H9 (cell line): ENCODE data around the gene NEURL1B. TPM values are rescaled to one million over a fixed set of nuclear protein-coding genes. Genes with fewer than 3 reads are reported as not detected.

Experiments
- DNase-seq: peaks from one replicate; pipeline ENCODE4 v3.0.0-alpha.2; 2017
- H2AFZ ChIP-seq: one replicate; pipeline ENCODE4 v1.6.1; 2013; ENCODE audit warnings: mild to moderate bottlenecking, low read length, control low read depth, moderate library complexity
- H2AK5ac ChIP-seq: 2 replicates; pipeline ENCODE4 v1.6.1; 2013; ENCODE audit warnings: low read length, control low read depth, mixed read lengths; ENCODE audit not compliant: insufficient read length
- H2BK120ac ChIP-seq: one replicate; pipeline ENCODE4 v1.6.1; 2013; ENCODE audit warnings: low read depth, mild to moderate bottlenecking, low read length, control low read depth, inconsistent platforms; ENCODE audit not compliant: poor library complexity, severe bottlenecking
- H2BK12ac ChIP-seq: 2 replicates; pipeline ENCODE4 v1.6.1; 2013; ENCODE audit warnings: low read length, control low read depth, mixed read lengths, low read depth; ENCODE audit not compliant: insufficient read length
- H2BK15ac ChIP-seq: 2 replicates; pipeline ENCODE4 v1.6.1; 2013; ENCODE audit warnings: low read depth, low read length, control low read depth
- H2BK20ac ChIP-seq: one replicate; pipeline ENCODE4 v1.6.1; 2013; ENCODE audit warnings: low read depth, mild to moderate bottlenecking, low read length, control low read depth, inconsistent platforms; ENCODE audit not compliant: poor library complexity, severe bottlenecking
- H2BK5ac ChIP-seq: 2 replicates; pipeline ENCODE4 v1.6.1; 2013; ENCODE audit warnings: low read length, control low read depth, mixed read lengths; ENCODE audit not compliant: insufficient read length
- H3K14ac ChIP-seq: 2 replicates; pipeline ENCODE4 v1.6.1; 2013; ENCODE audit warnings: low read length, control low read depth; ENCODE audit not compliant: insufficient read depth
- H3K18ac ChIP-seq: 2 replicates; pipeline ENCODE4 v1.6.1; 2013; ENCODE audit warnings: low read depth, mild to moderate bottlenecking, mixed read lengths, low read length, control low read depth; ENCODE audit not compliant: insufficient read length
- H3K23ac ChIP-seq: 2 replicates; pipeline ENCODE4 v1.6.1; 2013; ENCODE audit warnings: low read length, control low read depth, mixed read lengths, low read depth; ENCODE audit not compliant: insufficient read length
- H3K23me2 ChIP-seq: 2 replicates; pipeline ENCODE4 v1.6.1; 2013; ENCODE audit warnings: low read depth, mild to moderate bottlenecking, mixed read lengths, low read length, control low read depth; ENCODE audit not compliant: insufficient read length, poor library complexity, severe bottlenecking
- H3K27ac ChIP-seq: 2 replicates; pipeline ENCODE4 v1.5.1; 2013; ENCODE audit warnings: low read length, control low read depth, mixed read lengths, low read depth; ENCODE audit not compliant: insufficient read length
- H3K27me3 ChIP-seq: 2 replicates; pipeline ENCODE4 v1.6.1; 2013; ENCODE audit warnings: low read length, control low read depth, inconsistent platforms; ENCODE audit not compliant: insufficient read depth
- H3K4ac ChIP-seq: 2 replicates; pipeline ENCODE4 v1.6.1; 2013; ENCODE audit warnings: low read depth, mild to moderate bottlenecking, control low read depth, inconsistent platforms, low read length, moderate library complexity
- H3K4me1 ChIP-seq: 2 replicates; pipeline ENCODE4 v1.6.1; 2013; ENCODE audit warnings: low read length, control low read depth, inconsistent platforms; ENCODE audit not compliant: insufficient read depth
- H3K4me2 ChIP-seq: 2 replicates; pipeline ENCODE4 v1.6.1; 2013; ENCODE audit warnings: low read length, control low read depth, mixed read lengths; ENCODE audit not compliant: insufficient read length, insufficient read depth
- H3K56ac ChIP-seq: 2 replicates; pipeline ENCODE4 v1.6.1; 2013; ENCODE audit warnings: low read depth, mild to moderate bottlenecking, mixed read lengths, low read length, control low read depth; ENCODE audit not compliant: insufficient read length
- H3K79me1 ChIP-seq: 2 replicates; pipeline ENCODE4 v1.6.1; 2013; ENCODE audit warnings: low read depth, mild to moderate bottlenecking, moderate library complexity, low read length, control low read depth, inconsistent platforms; ENCODE audit not compliant: insufficient read depth, poor library complexity, severe bottlenecking
- H3K79me2 ChIP-seq: 2 replicates; pipeline ENCODE4 v1.6.1; 2013; ENCODE audit warnings: low read length, control low read depth, inconsistent platforms; ENCODE audit not compliant: insufficient read depth
- H3K9ac ChIP-seq: 2 replicates; pipeline ENCODE4 v1.6.1; 2013; ENCODE audit warnings: low read length, control low read depth, mixed read lengths; ENCODE audit not compliant: insufficient read length; ENCODE audit errors: extremely low read depth
- H3K9me3 ChIP-seq: one replicate; pipeline ENCODE4 v1.6.1; 2013; ENCODE audit warnings: low read depth, low read length, inconsistent platforms; ENCODE audit not compliant: control insufficient read depth
- H3T11ph ChIP-seq: one replicate; pipeline ENCODE4 v1.6.1; 2013; ENCODE audit warnings: mild to moderate bottlenecking, low read length, control low read depth, inconsistent platforms
- H4K20me1 ChIP-seq: one replicate; pipeline ENCODE4 v1.6.1; 2013; ENCODE audit not compliant: control insufficient read depth, insufficient read length, insufficient read depth
- H4K5ac ChIP-seq: 2 replicates; pipeline ENCODE4 v1.6.1; 2013; ENCODE audit warnings: low read depth, mild to moderate bottlenecking, mixed read lengths, low read length, control low read depth; ENCODE audit not compliant: insufficient read length
- H4K8ac ChIP-seq: replicated peaks from 2 replicates; pipeline ENCODE4 v1.6.1; 2013; ENCODE audit warnings: low read length, control low read depth, mixed read lengths, low read depth; ENCODE audit not compliant: insufficient read length
- H4K91ac ChIP-seq: 2 replicates; pipeline ENCODE4 v1.6.1; 2013; ENCODE audit warnings: low read depth, mild to moderate bottlenecking, moderate library complexity, mixed read lengths, low read length, control low read depth; ENCODE audit not compliant: insufficient read length
- H3K27ac Mint-ChIP-seq, 3 experiments: 2 replicates in 2 of 3; 3 replicates in 1 of 3; pipeline ENCODE4 v1.8.0; 2020 to 2021; ENCODE audit warnings: mixed read lengths in 3 of 3, mild to moderate bottlenecking in 1 of 3, moderate library complexity in 1 of 3
- H3K27me3 Mint-ChIP-seq: 2 replicates; pipeline ENCODE4 v1.8.0; 2021; ENCODE audit warnings: low read depth, mild to moderate bottlenecking, moderate library complexity, mixed read lengths
- H3K36me3 Mint-ChIP-seq, 3 experiments: 2 replicates in 2 of 3; 3 replicates in 1 of 3; pipeline ENCODE4 v1.8.0; 2020 to 2021; ENCODE audit warnings: low read depth in 3 of 3, mixed read lengths in 3 of 3; ENCODE audit not compliant: insufficient read depth in 1 of 3
- H3K4me1 Mint-ChIP-seq, 2 experiments: 2 replicates each; pipeline ENCODE4 v1.8.0; 2020; ENCODE audit warnings: mixed read lengths in 2 of 2
- H3K4me3 Mint-ChIP-seq, 2 experiments: 2 replicates in 1 of 2; 3 replicates in 1 of 2; pipeline ENCODE4 v1.8.0; 2020 to 2021; ENCODE audit warnings: mild to moderate bottlenecking in 2 of 2, mixed read lengths in 2 of 2, moderate library complexity in 1 of 2
- H3K9me3 Mint-ChIP-seq, 2 experiments: 2 replicates in 1 of 2; 3 replicates in 1 of 2; pipeline ENCODE4 v1.8.0; 2020; ENCODE audit warnings: mild to moderate bottlenecking in 2 of 2, mixed read lengths in 2 of 2, moderate library complexity in 1 of 2
- CTCF ChIP-seq: fragments of 200-600 bp; sonication (generic); conservative IDR thresholded peaks from 3 replicates; pipeline ENCODE4 v1.8.0; 2021; ENCODE audit warnings: antibody characterized with exemption, mild to moderate bottlenecking
- WGBS: extraction: QIAGEN DNeasy Blood & Tissue Kit; methylation state at CpG from one replicate; pipeline ENCODE4 v1.1.7; 2013; ENCODE audit warnings: missing lambda C conversion rate, low lambda C conversion rate, mixed read lengths; ENCODE audit not compliant: insufficient read length; ENCODE audit errors: extremely low coverage; 5-methylcytosine and 5-hydroxymethylcytosine counted together
- total RNA-seq: library from RNA; stranded (reverse); gene quantifications from 2 replicates; pipeline ENCODE4 v1.2.1, GENCODE V29; 2021

The NEURL1B gene
- total RNA-seq, 1 experiment from 2014 or later = 3.6 TPM

GRCh38 chr5:172612771-172613170 is 28.3 kb upstream of the NEURL1B start:
- H3K23ac ChIP-seq = no peak overlapping the region
- H3K56ac ChIP-seq = no peak overlapping the region
- no peak overlapping the region for H2BK120ac ChIP-seq
- no peak for DNase-seq
- H4K91ac ChIP-seq = no peak overlapping the region
- no peaks in the 10 kb centered on the region for H3K4me1 ChIP-seq
- no peak overlapping the region for H2AFZ ChIP-seq
- H3K27ac ChIP-seq = no peak overlapping the region
- Mint-ChIP-seq H3K9me3 (peaks cover 0 to 5% of the 10 kb centered on the region in 2 experiments; a peak in 1 of 5 replicates), H3K36me3 (no peaks in the 10 kb centered on the region), H3K4me1 (peaks cover 0 to 6% of the 10 kb centered on the region in 2 experiments; a peak in 2 of 4 replicates), H3K4me3 (no peak overlapping the region), H3K27ac (no peak overlapping the region), H3K27me3 (peaks cover 23% of the 10 kb centered on the region)
- H3K18ac ChIP-seq = no peak overlapping the region
- no peak overlapping the region for H4K8ac ChIP-seq
- H3K4me2 ChIP-seq = no peak overlapping the region
- H3K27me3 ChIP-seq = no peaks in the 10 kb centered on the region
- H2BK5ac ChIP-seq = no peak overlapping the region
- no peak overlapping the region for H3K9ac ChIP-seq
- no peak overlapping the region for H2BK15ac ChIP-seq
- H3T11ph ChIP-seq = no peak overlapping the region
- TF ChIP-seq CTCF = no peak
- WGBS = no CpG with 5 or more reads among the region's 4 CpGs
- no peaks in the 10 kb centered on the region for H3K9me3 ChIP-seq
- no peaks in the 10 kb centered on the region for H3K79me1 ChIP-seq
- H4K20me1 ChIP-seq = no peaks in the 10 kb centered on the region
- no peak overlapping the region for H4K5ac ChIP-seq
- no peak overlapping the region for H3K4ac ChIP-seq
- H2BK12ac ChIP-seq = no peak overlapping the region
- no peaks in the 10 kb centered on the region for H3K79me2 ChIP-seq
- no peak overlapping the region for H3K14ac ChIP-seq
- H3K23me2 ChIP-seq = no peaks in the 10 kb centered on the region
- no peak overlapping the region for H2BK20ac ChIP-seq
- no peak overlapping the region for H2AK5ac ChIP-seq
